ENCODE data around the gene DNER. TPM values are rescaled to one million over a fixed set of nuclear protein-coding genes. Genes with fewer than 3 reads are reported as not detected.
"Not testable (repeated sequence)": the region's sequence is repeated elsewhere in the genome, so short reads cannot be mapped to it uniquely, and the experiment has no call there.

DNER gene
- total RNA-seq, 1 donor from 2014 or later = not detected

DNA sequence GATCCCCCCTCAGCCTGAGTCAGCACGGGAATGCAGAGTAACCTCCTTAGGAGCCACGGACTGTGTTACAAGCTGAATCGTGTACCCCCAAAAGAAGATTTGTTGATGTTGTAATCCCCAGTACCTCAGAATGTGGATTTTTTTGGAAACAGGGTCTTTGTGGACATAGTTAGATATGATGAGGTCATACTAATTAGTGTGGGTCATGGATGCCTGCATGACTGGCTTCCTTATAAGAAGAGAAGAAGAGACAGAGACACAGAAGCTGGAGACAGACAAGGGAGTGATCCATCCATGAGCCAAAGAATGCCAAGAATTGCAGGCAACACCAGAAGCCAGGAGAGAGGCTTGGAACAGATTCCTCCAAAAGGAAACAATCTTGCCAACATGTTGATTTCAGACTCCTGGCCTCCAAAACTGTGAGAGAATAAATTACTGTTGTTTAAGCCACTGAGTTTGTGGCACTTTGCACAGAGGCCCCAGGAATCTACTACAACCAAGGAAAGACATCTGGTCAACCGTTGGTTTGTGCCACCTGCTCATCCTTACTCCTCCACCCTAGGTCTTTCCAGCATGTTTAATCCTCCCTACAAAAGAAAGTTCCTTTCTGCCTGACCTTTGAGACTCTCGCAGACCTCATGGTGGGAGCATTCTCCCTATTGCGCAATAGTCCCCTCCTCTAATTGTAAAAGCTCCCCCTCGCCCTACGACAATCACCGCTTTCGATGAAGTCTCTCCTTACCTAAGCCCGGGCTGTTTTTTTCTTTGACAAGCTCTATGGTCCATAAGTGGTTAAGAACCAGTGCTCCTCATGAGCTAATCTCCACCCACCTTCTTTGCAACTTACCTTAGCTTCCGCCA lies 91.6 kb downstream of the DNER start:
- DNase-seq = no peak
- H3K4me3 Mint-ChIP-seq = no peak overlapping the region

GRCh38 chr2:229620759-229621158 lies 93.6 kb downstream of the DNER start:
- Mint-ChIP-seq H3K4me1 (no peaks in the 10 kb centered on the region), H3K27me3 (peaks cover 13% of the 10 kb centered on the region), H3K36me3 (ENCODE audit: low read depth) (no peaks in the 10 kb centered on the region), H3K9me3 (no peaks in the 10 kb centered on the region), H3K4me3 (no peak overlapping the region), H3K27ac (no peak overlapping the region)
- ATAC-seq (ENCODE audit: low read depth) = no peak
- ChIA-PET POLR2A (no interaction called here), CTCF (no interaction called here)
- intact Hi-C loops (cut with micrococcal nuclease) = no loop called here
- DNase-seq = no peak
- TF ChIP-seq, protein P1, sequence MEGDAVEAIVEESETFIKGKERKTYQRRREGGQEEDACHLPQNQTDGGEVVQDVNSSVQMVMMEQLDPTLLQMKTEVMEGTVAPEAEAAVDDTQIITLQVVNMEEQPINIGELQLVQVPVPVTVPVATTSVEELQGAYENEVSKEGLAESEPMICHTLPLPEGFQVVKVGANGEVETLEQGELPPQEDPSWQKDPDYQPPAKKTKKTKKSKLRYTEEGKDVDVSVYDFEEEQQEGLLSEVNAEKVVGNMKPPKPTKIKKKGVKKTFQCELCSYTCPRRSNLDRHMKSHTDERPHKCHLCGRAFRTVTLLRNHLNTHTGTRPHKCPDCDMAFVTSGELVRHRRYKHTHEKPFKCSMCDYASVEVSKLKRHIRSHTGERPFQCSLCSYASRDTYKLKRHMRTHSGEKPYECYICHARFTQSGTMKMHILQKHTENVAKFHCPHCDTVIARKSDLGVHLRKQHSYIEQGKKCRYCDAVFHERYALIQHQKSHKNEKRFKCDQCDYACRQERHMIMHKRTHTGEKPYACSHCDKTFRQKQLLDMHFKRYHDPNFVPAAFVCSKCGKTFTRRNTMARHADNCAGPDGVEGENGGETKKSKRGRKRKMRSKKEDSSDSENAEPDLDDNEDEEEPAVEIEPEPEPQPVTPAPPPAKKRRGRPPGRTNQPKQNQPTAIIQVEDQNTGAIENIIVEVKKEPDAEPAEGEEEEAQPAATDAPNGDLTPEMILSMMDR (IDR thresholded peaks at IDR 0.05) = no peak

More for the DNA sequence above, 91.6 kb downstream of the DNER start:
- no peaks in the 10 kb centered on the region for H3K9me3 Mint-ChIP-seq
- H3K36me3 Mint-ChIP-seq (ENCODE audit: low read depth) = no peaks in the 10 kb centered on the region
- ATAC-seq (ENCODE audit: low read depth) = no peak
- H3K4me1 Mint-ChIP-seq = no peaks in the 10 kb centered on the region
- H3K27me3 Mint-ChIP-seq = peaks cover 13% of the 10 kb centered on the region
- H3K27ac Mint-ChIP-seq = no peak overlapping the region
- ChIA-PET POLR2A (no interaction called here), CTCF (no interaction called here)
- TF ChIP-seq, protein P1 (IDR thresholded peaks at IDR 0.05) = no peak
- intact Hi-C loops (cut with micrococcal nuclease) = no loop called here

- DNase-seq (no peak), ATAC-seq (ENCODE audit: low read depth) (no peak)
- TF ChIP-seq, protein P1 (IDR thresholded peaks at IDR 0.05) = no peak
- Mint-ChIP-seq H3K27me3 (peaks cover 13% of the 10 kb centered on the region), H3K27ac (no peak overlapping the region), H3K4me1 (no peaks in the 10 kb centered on the region), H3K9me3 (no peaks in the 10 kb centered on the region), H3K4me3 (no peak overlapping the region), H3K36me3 (ENCODE audit: low read depth) (no peaks in the 10 kb centered on the region)
- POLR2A ChIA-PET = no interaction called here
- intact Hi-C loops (cut with micrococcal nuclease) = no loop called here
- CTCF ChIA-PET = no interaction called here
Measured at GRCh38 chr2:229620289-229620688, 94.1 kb downstream of the DNER start.

GRCh38 chr2:229616433-229616832 lies 97.9 kb downstream of the DNER start:
- TF ChIP-seq, protein P1 (IDR thresholded peaks at IDR 0.05) = no peak
- ATAC-seq (ENCODE audit: low read depth) = no peak
- POLR2A ChIA-PET = no interaction called here

DNA sequence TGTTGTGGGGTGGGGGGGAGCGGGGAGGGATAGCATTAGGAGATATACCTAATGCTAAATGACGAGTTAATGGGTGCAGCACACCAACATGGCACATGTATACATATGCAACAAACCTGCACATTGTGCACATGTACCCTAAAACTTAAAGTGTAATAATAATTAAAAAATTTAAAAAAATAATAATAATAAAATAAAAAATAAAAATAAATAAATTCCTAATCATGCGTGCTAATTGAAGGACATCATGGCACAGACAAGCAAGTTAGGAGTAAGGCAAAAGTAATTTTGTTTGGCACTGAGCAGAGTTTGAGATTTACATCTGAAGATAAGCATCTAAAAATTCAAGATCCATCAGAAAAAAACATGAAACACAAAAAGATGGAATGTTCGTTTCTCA lies 100.3 kb downstream of the DNER start:
- H3K9me3 Mint-ChIP-seq; POLR2A ChIA-PET; H3K4me3 Mint-ChIP-seq; H3K4me1 Mint-ChIP-seq; ATAC-seq (ENCODE audit: low read depth); intact Hi-C loops (cut with micrococcal nuclease); H3K36me3 Mint-ChIP-seq (ENCODE audit: low read depth); H3K27me3 Mint-ChIP-seq; CTCF ChIA-PET; DNase-seq; H3K27ac Mint-ChIP-seq: not testable (repeated sequence)

More at GRCh38 chr2:229616433-229616832, 97.9 kb downstream of the DNER start:
- intact Hi-C loops (cut with micrococcal nuclease) = no loop called here
- CTCF ChIA-PET = no interaction called here
- DNase-seq = no peak
- no peaks in the 10 kb centered on the region for H3K4me1 Mint-ChIP-seq
- no peaks in the 10 kb centered on the region for H3K9me3 Mint-ChIP-seq
- no peak overlapping the region for H3K4me3 Mint-ChIP-seq
- no peaks in the 10 kb centered on the region for H3K27me3 Mint-ChIP-seq
- H3K36me3 Mint-ChIP-seq (ENCODE audit: low read depth) = no peaks in the 10 kb centered on the region
- no peak overlapping the region for H3K27ac Mint-ChIP-seq
